Mesothelial cell of epicardium (in vitro differentiated cells): ENCODE results near the gene ADAM12. TPM values are rescaled to one million over a fixed set of nuclear protein-coding genes. Genes with fewer than 3 reads are reported as not detected.

Source experiments
- DNase-seq, 2 experiments: peaks; one replicate each; pipeline ENCODE4 v3.0.0; 2021; ENCODE audit warnings: low spot score in 2 of 2; ENCODE audit not compliant: unreplicated experiment in 2 of 2
- H3K27ac Mint-ChIP-seq: 2 replicates; pipeline ENCODE4 v1.8.0; 2021; ENCODE audit warnings: mixed read lengths
- H3K27me3 Mint-ChIP-seq: 2 replicates; pipeline ENCODE4 v1.8.0; 2021; ENCODE audit warnings: low read depth, mixed read lengths
- H3K36me3 Mint-ChIP-seq: 2 replicates; pipeline ENCODE4 v1.8.0; 2021; ENCODE audit warnings: mixed read lengths
- H3K4me1 Mint-ChIP-seq: 2 replicates; pipeline ENCODE4 v1.8.0; 2021; ENCODE audit warnings: mixed read lengths
- H3K4me3 Mint-ChIP-seq: 2 replicates; pipeline ENCODE4 v1.8.0; 2021; ENCODE audit warnings: mild to moderate bottlenecking, moderate library complexity, mixed read lengths
- H3K9me3 Mint-ChIP-seq: 2 replicates; pipeline ENCODE4 v1.8.0; 2021; ENCODE audit warnings: mixed read lengths
- CTCF ChIP-seq: fragments of 200-600 bp; sonication (generic); IDR thresholded peaks from one replicate; pipeline ENCODE4 v1.5.0; 2021; ENCODE audit warnings: antibody characterized with exemption; ENCODE audit not compliant: unreplicated experiment
- total RNA-seq: library from RNA; stranded (reverse); gene quantifications from 3 replicates; pipeline ENCODE4 v1.2.1, GENCODE V29; 2021

The ADAM12 gene
- total RNA-seq, 1 donor from 2014 or later, result 13.3 TPM

DNA sequence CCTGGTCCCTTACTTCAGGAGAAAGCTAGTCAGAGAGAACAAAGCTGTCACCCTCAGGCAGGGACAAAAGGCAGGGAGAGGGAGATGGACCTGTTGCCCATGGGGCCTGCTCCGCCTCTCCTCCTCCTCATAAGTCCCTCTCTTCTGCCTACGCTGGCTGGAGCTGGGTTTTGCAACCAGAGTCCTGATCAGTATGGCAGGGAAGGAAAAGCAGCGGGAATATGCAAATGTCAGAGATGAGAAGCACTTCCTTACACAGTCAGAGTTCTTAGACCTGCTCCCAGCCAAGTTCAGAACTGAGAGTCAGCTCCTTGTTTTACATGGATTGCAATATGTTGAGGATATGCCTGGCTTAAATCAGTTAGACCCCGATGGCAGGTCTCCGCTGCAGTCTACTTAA, 231.1 kb downstream of the ADAM12 start:
- Mint-ChIP-seq H3K27me3 (peaks cover 52% of the 10 kb centered on the region), H3K9me3 (peaks cover 4% of the 10 kb centered on the region), H3K36me3 (no peaks in the 10 kb centered on the region), H3K4me1 (peaks cover 10% of the 10 kb centered on the region), H3K27ac (no peak overlapping the region), H3K4me3 (no peak overlapping the region)
- TF ChIP-seq CTCF, result no peak
- no peak for DNase-seq

DNA sequence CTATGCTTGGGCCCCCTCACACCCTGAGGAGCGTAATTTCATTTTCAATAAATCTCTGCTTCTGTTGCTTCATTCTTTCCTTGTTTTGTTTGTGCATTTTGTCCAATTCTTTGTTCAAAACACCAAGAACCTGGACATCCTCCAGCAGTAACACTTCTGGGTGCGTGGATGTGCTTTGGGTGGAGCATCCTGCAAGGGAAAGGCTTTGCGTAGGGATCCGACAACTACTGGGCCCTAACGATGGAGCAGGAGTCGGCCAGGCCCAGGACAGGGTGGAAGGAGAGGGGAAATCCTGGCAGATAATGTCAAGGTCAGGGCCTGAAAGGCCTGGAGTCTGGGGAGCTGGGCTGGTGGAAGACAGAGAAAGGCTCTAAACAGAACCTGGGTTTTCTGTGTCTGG, 231.8 kb downstream of the ADAM12 start:
- H3K4me3 Mint-ChIP-seq, result no peak overlapping the region

GRCh38 chr10:126156012-126156411, 232.3 kb downstream of the ADAM12 start:
- peaks cover 10% of the 10 kb centered on the region for H3K4me1 Mint-ChIP-seq
- no peak for DNase-seq
- no peaks in the 10 kb centered on the region for H3K9me3 Mint-ChIP-seq
- TF ChIP-seq CTCF, result no peak
- no peak overlapping the region for H3K27ac Mint-ChIP-seq
- no peaks in the 10 kb centered on the region for H3K36me3 Mint-ChIP-seq
- H3K4me3 Mint-ChIP-seq, result no peak overlapping the region
- H3K27me3 Mint-ChIP-seq, result peaks cover 41% of the 10 kb centered on the region

More for the DNA sequence above, 231.8 kb downstream of the ADAM12 start:
- TF ChIP-seq CTCF, result no peak
- H3K36me3 Mint-ChIP-seq, result no peaks in the 10 kb centered on the region
- H3K27ac Mint-ChIP-seq, result no peak overlapping the region
- H3K27me3 Mint-ChIP-seq, result peaks cover 45% of the 10 kb centered on the region
- H3K4me1 Mint-ChIP-seq, result peaks cover 10% of the 10 kb centered on the region
- no peak for DNase-seq
- no peaks in the 10 kb centered on the region for H3K9me3 Mint-ChIP-seq

DNA sequence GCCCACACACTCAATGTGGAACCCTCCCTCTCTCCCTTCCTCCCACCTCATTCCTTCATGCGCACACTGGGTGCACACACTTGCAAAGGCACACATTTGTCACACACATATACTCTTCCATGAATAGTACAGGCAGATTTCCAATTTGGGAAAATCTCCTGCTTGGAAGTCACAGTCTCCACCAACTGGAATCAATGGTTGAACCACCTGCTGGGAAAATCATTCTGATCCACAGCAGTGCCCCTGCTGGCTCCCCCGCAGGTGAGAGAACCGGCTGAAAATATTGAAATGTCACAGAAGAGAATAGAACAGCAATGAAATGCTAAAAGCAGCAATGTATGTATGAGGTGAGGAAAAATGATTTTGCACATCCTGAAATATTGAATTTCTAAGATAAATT, 232.7 kb downstream of the ADAM12 start:
- Mint-ChIP-seq H3K36me3 (peaks cover 1% of the 10 kb centered on the region), H3K9me3 (peaks cover 4% of the 10 kb centered on the region), H3K4me1 (peaks cover 10% of the 10 kb centered on the region), H3K27ac (no peak overlapping the region), H3K4me3 (no peak overlapping the region), H3K27me3 (peaks cover 36% of the 10 kb centered on the region)
- TF ChIP-seq CTCF, result no peak
- DNase-seq, result no peak

DNA sequence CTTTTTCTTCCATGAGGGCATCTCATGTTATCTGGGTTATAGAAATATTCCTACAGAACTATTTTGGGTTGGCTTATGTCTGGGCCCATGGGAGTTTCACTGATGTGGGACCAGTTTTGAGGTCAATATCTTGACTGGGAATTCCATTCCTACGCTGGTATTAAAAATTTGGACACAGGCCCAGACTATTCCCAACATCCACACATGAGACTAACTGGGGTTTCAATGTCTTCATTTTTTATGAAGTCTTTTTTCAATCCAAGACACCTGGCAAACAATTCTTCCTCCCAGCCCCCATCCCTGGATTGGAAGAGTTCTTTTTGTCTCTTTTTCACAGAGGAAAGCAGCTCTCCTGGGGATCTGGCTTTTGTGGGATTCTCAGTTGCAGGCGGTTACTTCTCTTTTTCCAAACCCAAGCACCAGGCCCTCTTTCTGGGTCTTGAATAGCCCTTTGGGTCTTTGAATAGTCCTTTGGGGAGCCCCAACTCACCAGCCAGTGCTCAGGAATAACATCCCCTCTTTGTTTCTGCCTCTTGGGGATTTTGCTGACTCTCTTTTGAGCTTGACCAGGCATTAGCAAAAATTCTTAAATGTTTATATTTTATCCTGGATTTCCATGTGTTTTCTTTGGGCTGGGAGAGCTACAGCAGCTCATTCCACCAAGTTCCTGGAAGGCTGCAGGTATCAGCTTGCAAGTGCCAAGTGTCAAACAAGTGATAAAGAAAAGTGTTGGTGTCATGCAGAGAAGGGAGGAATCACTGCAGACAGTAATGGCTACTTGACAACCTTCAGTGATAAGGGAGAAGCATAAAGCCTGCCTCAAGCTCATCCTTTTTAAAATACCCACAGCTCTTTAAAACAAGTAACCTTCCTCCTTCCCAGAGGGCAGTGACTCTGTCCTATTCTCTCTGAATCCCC, 234.3 kb downstream of the ADAM12 start:
- Mint-ChIP-seq H3K27ac (no peak overlapping the region), H3K9me3 (peaks cover 13% of the 10 kb centered on the region), H3K36me3 (peaks cover 5% of the 10 kb centered on the region), H3K27me3 (peaks cover 25% of the 10 kb centered on the region), H3K4me3 (no peak overlapping the region), H3K4me1 (peaks cover 13% of the 10 kb centered on the region)
- no peak for DNase-seq
- TF ChIP-seq CTCF, result no peak
